Activated CD8-positive, alpha-beta memory T cell treated with anti-CD3 and anti-CD28 coated beads for 1 hour (primary cell): ENCODE results near the gene ANKFY1.
A peak's percentile ranks its signal among the peaks of the same experiment; 100 is the strongest.
"Not testable (repeated sequence)": the region's sequence is repeated elsewhere in the genome, so short reads cannot be mapped to it uniquely, and the experiment has no call there.

Experiments used
- DNase-seq, 2 donors: peaks; one replicate each; pipeline ENCODE4 v3.0.0-alpha.2; 2020; ENCODE audit warnings: low read depth in 1 of 2; ENCODE audit errors: extremely low read depth in 1 of 2

ANKFY1 gene

DNA sequence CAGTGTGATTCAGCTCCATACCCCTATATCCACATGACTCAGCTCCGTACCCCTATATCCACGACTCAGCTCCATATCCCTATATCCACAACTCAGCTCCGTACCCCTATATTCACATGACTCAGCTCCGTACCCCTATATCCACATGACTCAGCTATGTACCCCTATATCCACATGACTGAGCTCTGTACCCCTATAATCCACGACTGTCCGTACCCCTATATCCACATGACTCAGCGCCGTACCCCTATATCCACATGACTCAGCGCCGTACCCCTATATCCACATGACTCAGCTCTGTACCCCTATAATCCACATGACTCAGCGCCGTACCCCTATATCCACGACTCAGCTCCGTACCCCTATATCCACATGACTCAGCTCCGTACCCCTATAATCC is 104.0 kb downstream of the ANKFY1 start:
- no peak for DNase-seq

DNA sequence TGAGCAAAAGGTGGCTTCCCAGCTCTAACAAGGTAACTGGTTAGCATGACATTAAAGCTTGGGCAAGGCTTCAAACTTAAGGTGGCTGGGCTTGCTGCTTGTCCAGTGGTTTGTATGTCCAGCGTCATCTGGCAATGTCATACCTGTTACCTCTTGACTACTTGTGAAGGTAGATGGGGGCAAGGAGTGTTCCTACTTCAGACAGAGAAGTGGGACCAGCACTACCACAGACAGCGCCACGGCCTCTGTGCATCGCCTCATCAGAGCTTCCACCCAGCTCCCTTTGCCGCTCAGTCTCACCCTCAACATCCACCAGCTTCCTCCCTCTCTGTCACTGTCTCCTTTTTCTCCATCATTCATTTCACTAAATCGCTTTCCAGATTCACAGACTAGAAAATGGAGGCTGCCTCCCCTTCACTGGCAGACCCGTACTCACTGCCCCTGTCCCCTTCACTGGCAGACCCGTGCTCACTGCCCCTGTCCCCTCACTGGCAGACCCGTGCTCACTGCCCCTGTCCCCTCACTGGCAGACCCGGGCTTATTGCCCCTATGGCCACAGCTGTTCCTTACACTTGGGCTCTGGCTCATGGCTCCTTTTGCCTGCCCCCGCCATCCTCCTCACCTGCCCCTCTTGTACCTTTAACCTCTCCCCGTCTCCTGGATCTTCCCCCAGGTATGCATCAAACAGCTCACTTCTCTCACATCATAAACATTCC is 106.0 kb downstream of the ANKFY1 start:
- no peak for DNase-seq

DNA sequence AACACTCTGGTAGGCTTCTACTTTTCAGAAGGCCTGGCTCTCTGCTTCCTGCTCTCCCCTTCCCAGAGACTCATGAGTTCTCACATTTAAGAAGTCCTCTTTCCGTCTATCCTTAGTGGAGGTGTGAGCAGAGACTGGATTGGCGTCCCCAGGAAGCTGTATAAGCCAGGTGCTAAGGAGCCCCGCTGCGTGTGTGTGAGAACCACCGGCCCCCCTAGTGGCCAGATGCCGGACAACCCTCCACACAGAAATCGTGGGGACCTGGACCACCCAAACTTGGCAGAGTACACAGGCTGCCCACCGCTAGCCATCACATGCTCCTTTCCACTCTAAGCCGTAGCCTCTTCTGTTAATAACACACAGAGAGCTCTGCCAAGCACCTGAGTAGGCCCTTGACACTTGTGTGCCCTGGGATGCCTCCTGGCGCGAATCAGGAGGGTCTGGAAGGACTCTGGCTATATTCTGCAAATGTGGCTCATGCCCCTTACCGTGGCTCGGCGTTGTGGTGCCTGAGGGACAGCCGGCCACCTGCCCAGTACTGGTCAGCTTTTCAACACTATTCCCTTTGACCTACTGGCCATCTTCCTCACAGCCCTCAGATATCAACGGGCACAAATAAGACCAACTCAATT is 106.9 kb downstream of the ANKFY1 start:
- DNase-seq, result no peak

DNA sequence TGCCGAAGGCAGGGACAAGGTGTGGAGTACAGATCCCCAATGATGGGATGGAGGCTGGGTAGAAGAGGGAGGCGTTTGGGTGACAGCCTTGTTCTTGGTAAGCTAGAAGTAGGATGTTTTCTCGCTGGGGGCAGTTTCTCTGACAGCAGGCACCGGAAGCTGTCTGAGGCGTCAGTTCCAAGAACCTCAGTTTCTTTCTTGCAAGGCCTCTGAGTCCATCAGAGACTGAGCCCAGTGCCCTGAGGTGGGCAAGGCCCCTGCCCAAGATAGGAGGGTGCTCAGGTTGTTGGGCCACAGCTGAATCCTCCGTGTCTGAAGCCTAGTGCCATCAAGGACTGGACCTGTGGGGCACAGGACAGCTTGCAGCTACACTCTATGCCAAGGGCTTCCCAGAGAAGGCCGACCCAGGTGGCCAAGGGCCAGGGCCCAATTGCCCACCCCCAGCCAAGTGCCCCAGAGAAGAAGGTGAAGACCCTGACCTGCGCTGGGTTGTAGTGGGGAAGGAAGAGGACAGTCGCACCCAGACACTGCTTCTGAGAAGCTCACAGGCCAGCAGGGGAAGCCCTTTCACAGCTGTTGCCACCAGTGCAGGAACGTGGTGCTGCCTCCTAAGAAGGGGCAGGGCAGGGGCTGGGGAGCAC is 107.7 kb downstream of the ANKFY1 start:
- no peak for DNase-seq

DNA sequence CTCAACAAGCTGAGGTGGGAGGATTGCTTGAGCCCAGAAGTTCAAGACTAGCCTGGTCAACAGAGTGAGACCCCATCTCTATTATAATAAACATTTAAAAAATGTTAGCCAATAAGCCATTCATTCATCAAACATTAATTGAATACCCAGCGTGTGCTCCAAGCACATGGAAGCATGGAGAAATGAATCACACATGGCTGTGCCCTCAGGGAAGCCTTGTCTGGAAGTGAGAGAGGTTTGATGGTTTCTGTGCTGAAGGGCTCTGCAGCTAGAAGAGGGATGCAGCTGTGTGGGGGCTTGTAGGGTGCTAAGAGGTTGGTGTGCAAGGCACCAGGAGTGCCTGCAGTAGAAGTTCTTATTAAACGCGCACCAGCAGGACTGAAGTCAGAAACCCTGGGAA is 109.6 kb downstream of the ANKFY1 start:
- DNase-seq, result no peak

DNA sequence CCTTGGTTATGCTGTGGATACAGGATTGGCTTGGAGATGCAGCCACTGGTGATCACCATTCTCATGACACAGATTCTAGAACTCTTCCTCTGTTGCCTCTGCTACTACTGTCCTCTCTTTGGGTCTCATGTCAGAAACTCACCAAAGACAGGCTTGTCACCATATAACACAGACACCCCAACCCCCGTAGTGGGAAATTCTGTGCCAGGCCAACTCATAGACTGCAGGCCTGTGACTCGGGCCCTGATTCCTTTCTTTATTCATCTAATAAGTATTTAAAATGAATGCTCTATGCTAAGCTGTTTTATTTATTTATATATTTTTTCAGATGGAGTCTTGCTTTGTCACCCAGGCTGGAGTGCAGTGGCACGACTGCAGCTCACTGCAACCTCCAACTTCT is 111.3 kb downstream of the ANKFY1 start:
- no peak for DNase-seq

DNA sequence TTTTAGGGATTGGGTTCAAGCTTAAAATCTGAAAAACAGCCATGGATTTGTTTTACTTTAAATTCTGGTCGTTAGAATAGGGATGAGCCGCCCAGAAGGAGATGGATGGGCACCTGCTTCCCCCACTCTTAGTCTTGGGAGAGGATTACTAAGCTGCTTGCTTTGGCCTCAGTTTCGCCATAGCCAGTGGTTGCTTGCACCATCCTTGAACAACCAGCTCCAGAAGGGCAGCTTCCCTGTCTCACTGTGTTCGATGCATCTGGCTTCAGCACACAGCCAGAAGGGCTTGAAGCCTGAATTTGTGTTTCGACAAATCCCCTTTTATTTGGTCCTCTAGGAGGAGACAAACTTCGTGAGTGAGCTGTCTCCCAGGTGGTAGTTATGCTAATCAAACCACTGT is 113.7 kb downstream of the ANKFY1 start:
- DNase-seq, result no peak

DNA sequence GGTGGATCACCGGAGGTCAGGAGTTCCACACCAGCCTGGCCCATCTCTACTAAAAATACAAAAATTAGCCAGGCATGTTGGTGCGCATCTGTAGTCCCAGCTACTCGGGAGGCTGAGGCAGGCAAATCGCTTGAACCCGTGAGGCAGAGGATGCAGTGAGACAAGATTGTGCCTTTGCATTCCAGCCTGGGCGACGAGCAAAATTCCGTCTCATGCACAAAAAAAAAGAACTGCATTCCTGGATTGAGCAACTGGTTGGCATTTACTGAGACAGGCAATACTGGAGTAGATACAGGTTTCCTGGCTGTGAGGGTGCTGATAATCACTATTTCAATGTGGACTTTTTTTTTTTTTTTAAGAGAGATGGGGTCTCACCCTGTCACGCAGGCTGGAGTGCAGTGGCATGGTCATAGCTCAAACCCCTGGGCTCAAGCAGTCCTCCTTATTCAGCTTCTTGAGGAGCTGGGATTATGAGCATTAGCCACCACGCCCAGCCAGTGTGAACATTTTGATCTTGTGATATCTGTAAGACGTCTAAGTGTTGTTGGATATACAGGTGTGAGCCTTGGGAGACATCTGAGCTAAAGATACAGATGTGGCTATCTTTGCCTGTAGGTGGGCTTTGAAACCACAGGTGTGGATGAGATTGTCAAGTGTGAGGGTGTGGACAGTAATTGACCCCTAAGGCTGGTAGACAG is 115.0 kb downstream of the ANKFY1 start:
- DNase-seq, result no peak

DNA sequence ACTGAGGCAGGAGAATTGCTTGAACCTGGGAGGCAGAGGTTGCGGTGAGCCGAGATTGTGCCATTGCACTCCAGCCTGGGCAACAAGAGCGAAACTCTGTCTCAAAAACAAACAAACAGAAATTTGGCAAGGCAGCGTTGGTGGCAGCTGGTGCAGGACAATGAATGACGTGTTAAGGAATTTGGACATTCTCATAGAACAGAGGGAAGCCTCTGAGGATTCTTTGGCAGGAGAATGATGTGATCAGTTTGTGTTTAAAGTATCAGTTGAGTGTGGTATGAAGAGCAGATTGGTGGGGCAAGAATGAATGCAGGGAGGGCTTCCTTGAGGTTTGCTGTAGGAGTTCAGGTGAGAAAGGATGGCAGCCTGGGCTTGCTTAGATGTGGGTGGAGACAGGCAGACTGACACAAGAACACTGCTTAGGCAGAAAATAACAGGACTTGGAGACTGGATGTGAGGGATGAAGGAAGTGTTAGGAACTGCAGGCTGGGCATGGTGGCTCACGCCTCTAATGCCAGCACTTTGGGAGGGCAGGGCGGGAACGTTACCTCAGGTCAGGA is 115.9 kb downstream of the ANKFY1 start:
- no peak for DNase-seq

DNA sequence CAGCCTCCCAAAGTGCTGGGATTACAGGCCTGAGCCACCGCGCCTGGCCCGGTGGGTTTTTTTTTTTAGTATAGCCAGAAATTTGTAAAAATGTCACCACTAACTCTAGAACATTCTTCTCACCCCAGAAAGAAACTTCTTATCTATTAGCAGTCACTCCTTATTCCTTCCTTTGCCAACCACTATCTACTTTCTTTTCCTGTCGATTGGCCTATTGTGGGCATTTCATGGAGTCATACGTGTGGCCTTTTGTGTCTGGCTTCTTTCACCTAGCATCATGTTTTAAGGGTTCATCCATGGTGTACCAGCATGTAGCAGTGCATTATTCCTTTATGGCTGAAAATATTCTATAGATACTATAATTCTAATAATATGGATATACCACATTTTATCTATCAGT is 117.1 kb downstream of the ANKFY1 start:
- DNase-seq, result no peak

DNA sequence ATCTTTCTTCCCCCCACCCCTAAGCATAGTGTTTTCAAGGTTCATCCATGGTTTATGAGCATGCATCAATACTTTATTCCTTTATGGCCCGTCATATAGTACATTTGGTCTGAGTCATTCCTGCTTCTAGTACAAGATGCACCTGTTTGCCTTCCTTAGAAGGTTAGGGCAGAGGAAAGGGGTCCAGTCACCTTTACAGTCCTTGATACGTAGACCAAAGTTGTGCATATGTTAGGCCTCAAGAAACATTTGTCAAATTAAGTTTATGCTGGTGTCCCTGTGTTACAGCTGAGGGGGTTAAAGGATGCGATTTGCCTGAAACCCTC is 119.4 kb downstream of the ANKFY1 start:
- no peak for DNase-seq

DNA sequence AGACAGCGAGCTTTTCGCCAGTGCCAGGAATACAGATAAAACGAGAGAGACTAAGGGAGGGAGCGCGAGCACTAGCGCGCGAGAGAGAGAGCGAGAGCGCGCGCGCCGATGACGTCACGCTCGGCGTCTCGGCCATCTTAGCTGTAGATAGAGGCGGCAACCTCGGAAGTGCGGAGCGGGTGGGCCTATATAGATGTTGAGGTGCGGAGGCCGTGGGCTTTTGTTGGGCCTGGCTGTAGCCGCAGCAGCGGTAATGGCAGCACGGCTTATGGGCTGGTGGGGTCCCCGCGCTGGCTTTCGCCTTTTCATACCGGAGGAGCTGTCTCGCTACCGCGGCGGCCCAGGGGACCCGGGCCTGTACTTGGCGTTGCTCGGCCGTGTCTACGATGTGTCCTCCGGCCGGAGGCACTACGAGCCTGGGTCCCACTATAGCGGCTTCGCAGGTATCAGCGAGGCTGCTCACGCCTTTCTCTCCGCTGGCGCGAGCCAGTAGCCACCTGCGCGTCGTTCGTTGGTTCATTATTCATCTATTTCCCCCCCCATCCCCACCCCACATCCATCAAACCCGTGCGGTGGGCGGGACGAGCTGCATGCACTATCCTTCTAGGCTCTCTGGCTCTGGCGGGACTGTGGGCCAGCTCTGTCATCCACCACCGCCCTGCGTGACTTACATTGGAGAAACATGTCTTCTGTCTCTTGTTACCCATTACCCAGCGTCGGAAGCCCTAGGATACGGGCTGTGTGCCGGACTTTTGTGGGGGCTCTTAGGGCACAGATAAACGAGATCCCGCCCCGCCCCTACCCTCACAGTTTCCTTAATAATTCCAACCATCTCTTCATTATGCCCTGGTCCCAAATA is 120.0 kb downstream of the ANKFY1 start:
- DNase-seq, result peak; percentile 71 to 88

DNA sequence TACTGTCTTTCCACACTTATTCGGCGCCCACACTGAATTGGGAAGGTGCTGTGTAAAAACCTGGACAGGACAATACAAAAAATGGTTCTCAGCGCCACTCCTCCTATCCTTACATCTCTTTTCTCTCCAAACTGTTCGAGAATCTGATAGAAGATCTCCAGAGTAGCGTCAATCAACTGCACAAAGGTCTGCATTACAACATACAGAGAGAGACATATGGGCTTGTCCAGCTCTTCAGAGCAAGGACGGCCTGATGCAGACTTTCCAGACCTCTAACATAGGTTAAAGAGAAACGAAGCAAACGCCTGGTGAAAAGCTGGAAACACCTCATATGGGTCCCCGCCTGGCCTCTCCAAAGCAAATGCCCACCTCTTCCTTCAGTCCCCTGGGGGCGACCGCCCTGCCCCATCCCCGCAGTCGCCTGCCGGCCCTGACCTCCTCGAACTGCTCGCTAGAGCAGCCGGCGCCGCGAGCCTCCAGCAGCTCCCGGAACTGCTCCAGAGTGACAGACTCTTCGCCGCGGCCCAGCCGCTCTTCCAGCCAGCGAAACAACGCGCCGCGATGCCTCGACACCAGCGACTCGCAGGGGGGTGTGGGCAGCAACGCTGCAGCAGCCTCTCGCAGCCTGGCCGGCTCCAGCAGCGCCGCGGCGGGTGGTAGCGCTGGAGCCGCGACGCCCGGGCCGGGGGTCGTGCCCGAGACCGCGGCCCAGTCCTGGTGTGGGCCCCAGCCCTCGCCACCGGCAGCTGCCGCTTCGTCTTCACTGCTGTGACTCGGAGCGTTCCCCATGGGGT is 121.5 kb downstream of the ANKFY1 start:
- peak in 1 of 2 donors; percentile 15 for DNase-seq

DNA sequence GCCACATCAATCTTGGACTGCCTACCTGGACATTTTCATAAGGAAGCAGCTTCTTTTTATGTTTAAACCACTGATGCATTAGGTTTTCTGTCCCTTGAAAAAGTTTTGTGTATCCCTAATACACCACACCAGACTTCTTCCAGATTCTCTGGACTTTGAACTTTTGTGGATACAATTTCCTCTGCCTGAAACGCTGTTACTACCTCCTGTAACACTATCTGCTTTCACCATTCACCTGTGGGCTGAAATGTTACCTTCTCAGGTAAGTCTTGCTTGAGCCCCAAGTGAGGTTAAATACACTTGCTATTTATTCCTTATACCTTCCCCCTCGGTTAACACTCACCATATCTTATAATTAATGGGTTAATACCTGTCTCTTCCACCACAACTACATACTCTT is 123.7 kb downstream of the ANKFY1 start:
- DNase-seq, result no peak

DNA sequence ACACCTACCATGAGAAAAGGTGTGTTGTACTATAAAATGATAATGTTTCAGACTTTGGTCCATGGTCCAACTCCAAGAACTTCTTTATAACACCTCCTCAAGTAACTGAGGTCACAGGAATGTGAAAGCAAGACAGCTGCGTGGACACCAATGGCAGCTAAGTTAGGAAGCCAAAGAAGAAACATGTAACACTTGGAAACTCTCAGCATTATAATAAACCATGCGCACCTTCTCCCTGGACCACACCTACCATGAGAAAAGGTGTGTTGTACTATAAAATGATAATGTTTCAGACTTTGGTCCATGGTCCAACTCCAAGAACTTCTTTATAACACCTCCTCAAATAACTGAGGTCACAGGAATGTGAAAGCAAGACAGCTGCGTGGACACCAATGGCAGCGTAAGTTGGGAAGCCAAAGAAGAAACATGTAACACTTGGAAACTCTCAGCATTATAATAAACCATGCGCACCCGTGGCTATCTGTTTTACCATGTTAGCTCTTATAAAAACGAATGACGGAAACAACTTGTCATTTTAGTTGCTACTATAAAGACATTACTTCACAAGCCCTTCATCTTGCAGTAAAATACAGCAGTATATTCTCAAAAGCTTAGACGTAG is 124.8 kb downstream of the ANKFY1 start:
- DNase-seq, result not testable (repeated sequence)

DNA sequence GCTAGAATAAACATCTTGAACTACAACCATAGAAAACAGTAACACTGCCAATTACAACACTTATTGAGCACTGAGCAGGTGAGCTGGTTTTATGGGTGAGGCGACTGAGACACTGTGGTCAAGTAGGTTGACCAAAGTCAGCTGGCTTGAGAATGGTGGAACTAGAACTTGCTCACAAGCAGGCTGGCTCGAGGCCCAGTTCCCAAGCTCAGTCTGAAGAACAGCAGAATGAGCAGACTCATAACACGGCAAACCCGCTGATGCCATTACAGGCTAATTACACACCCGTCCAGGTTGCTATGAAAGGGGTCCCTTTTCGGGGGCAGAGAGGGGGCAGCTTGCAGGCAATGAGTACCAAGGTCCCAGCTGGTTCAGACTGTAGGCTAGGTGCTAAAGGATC is 127.4 kb downstream of the ANKFY1 start:
- no peak for DNase-seq

DNA sequence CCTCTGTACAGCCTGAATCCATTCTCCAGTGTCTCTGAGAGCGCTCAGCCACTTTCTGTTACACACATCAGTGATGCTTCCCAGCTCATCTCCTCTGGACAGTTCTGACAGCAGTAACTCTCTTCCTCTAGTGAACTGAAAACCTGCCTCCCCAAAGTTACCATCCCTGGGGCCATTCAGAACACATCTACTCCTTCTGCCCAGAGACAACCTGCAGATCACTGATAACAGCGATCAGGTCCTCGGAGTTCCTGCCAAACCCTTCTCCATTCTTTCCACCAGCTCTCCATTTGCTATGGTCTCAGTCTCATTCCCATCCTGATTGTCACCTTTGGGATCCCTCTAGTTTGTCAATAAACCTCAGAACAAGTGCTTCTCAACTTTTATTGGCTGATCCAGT is 128.3 kb downstream of the ANKFY1 start:
- no peak for DNase-seq

DNA sequence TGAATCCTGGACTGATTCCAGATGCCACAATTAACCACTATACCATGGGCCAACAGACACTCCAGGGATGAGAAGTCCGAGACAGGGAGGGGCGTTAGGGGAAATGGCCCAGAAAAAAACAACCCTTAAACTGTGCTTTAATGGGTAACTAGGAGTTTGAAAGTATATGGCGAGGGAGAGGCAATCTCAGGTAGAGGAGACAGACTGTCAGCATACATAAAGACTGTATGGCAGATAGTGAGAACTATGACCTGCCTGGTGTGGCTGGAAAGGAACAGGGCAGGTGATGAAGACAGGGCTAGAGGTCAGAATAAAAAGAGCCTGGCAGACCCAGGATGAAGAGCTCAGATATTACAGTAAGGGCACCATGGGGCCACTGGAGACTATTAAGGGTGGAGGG is 129.1 kb downstream of the ANKFY1 start:
- DNase-seq, result no peak

DNA sequence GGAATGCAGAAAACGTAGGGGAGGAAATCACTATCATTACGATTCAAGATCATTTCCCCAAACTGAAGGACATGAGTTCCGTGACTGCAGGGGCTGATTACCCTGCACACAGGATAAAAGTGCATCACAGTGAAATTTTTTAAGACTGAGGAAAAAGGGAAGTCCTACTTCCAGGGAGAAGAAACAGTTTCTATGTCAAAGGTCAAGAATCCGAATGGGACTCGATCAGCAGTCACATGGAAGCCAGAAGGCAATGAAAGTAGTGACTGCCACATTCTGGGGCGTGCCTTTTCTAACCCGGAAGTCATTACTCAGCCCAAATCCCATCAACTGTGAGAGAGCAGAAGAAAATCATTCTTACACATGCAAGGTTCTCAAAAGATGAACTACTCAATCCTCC is 133.1 kb downstream of the ANKFY1 start:
- DNase-seq, result no peak
